ENCODE measurements around the gene TBC1D19.

The TBC1D19 gene

GRCh38 chr4:26736621-26737020, 152.7 kb downstream of the TBC1D19 start:
- Histone ChIP-seq H3K4me3 (ENCODE audit: low read depth, low read length) (no peak overlapping the region), H3K9me3 (no peaks in the 10 kb centered on the region), H3K27me3 (no peaks in the 10 kb centered on the region), H3K4me1 (peaks cover 3% of the 10 kb centered on the region), H3K36me3 (no peaks in the 10 kb centered on the region)
- no peak for TF ChIP-seq CTCF (IDR thresholded peaks at IDR 0.05; ENCODE audit: low read depth, low read length)
- no peak for DNase-seq

GRCh38 chr4:26737385-26737784, 153.5 kb downstream of the TBC1D19 start:
- no peak for TF ChIP-seq CTCF (IDR thresholded peaks at IDR 0.05; ENCODE audit: low read depth, low read length)
- no peak overlapping the region for H3K4me3 ChIP-seq (ENCODE audit: low read depth, low read length)
- no peaks in the 10 kb centered on the region for H3K27me3 ChIP-seq
- no peak for DNase-seq
- no peaks in the 10 kb centered on the region for H3K9me3 ChIP-seq
- H3K36me3 ChIP-seq, result no peaks in the 10 kb centered on the region
- H3K4me1 ChIP-seq, result no peaks in the 10 kb centered on the region; the same call in 1 of the 2 replicates

GRCh38 chr4:26741491-26741871, 157.6 kb downstream of the TBC1D19 start:
- H3K4me3 ChIP-seq (ENCODE audit: low read depth, low read length), result no peak overlapping the region
- no peaks in the 10 kb centered on the region for H3K9me3 ChIP-seq
- no peak for TF ChIP-seq CTCF (IDR thresholded peaks at IDR 0.05; ENCODE audit: low read depth, low read length)
- no peak for DNase-seq
- H3K27me3 ChIP-seq, result no peaks in the 10 kb centered on the region
- H3K36me3 ChIP-seq, result no peaks in the 10 kb centered on the region
- H3K4me1 ChIP-seq, result no peaks in the 10 kb centered on the region

GRCh38 chr4:26746802-26747213, 162.9 kb downstream of the TBC1D19 start:
- Histone ChIP-seq H3K4me1 (no peaks in the 10 kb centered on the region; the same call in 1 of the 2 replicates), H3K27me3 (no peaks in the 10 kb centered on the region), H3K36me3 (no peaks in the 10 kb centered on the region), H3K4me3 (ENCODE audit: low read depth, low read length) (no peak overlapping the region), H3K9me3 (no peaks in the 10 kb centered on the region)
- DNase-seq, result no peak
- no peak for TF ChIP-seq CTCF (IDR thresholded peaks at IDR 0.05; ENCODE audit: low read depth, low read length)

GRCh38 chr4:26748811-26749210, 164.9 kb downstream of the TBC1D19 start:
- no peak overlapping the region for H3K4me3 ChIP-seq (ENCODE audit: low read depth, low read length)
- H3K27me3 ChIP-seq, result no peaks in the 10 kb centered on the region
- H3K9me3 ChIP-seq, result no peaks in the 10 kb centered on the region
- TF ChIP-seq CTCF (IDR thresholded peaks at IDR 0.05; ENCODE audit: low read depth, low read length), result no peak
- H3K4me1 ChIP-seq, result no peaks in the 10 kb centered on the region; the same call in 1 of the 2 replicates
- no peak for DNase-seq
- no peaks in the 10 kb centered on the region for H3K36me3 ChIP-seq

- H3K36me3 ChIP-seq, result no peaks in the 10 kb centered on the region
- H3K4me3 ChIP-seq (ENCODE audit: low read depth, low read length), result no peak overlapping the region
- no peaks in the 10 kb centered on the region; the same call in 1 of the 2 replicates for H3K4me1 ChIP-seq
- no peak for TF ChIP-seq CTCF (IDR thresholded peaks at IDR 0.05; ENCODE audit: low read depth, low read length)
- H3K9me3 ChIP-seq, result no peaks in the 10 kb centered on the region
- no peaks in the 10 kb centered on the region for H3K27me3 ChIP-seq
- no peak for DNase-seq
Observed at GRCh38 chr4:26749867-26750266, 166.0 kb downstream of the TBC1D19 start.
